ENCODE measurements around the gene LPIN3. TPM values are rescaled to one million over a fixed set of nuclear protein-coding genes. Genes with fewer than 3 reads are reported as not detected.

LPIN3 gene
- total and polyA plus RNA-seq, 12 donors = 11.1 to 45.5 (median 18.2) TPM

GRCh38 chr20:41371371-41371770 lies 30.8 kb downstream of the LPIN3 start:
- no peak for ATAC-seq
- intact Hi-C loops (cut with DNase I) = no loop called here
- no peak for TF ChIP-seq CTCF (IDR thresholded peaks at IDR 0.05)
- Histone ChIP-seq H3K27ac (no peak overlapping the region), H3K9me3 (peaks cover 0 to 8% (median 0%) of the 10 kb centered on the region in 11 donors), H3K4me3 (no peak overlapping the region), H3K4me1 (peaks cover 0 to 5% (median 0%) of the 10 kb centered on the region in 9 donors), H3K27me3 (peaks cover 0 to 33% (median 10%) of the 10 kb centered on the region in 7 donors), H3K36me3 (no peaks in the 10 kb centered on the region)
- 92 to 97% methylated on average over 4 of the region's 4 CpGs for WGBS, 2 donors
- no peak for DNase-seq

GRCh38 chr20:41373251-41373783 lies 32.7 kb downstream of the LPIN3 start:
- Histone ChIP-seq H3K9me3 (peaks cover 0 to 8% (median 0%) of the 10 kb centered on the region in 11 donors), H3K4me1 (no peaks in the 10 kb centered on the region), H3K36me3 (no peaks in the 10 kb centered on the region), H3K27ac (no peak overlapping the region), H3K4me3 (no peak overlapping the region), H3K27me3 (peaks cover 0 to 27% (median 0%) of the 10 kb centered on the region in 7 donors)
- DNase-seq (no peak), ATAC-seq (peak in 1 of 8 donors; percentile 13)
- intact Hi-C loops (cut with DNase I) = no loop called here
- TF ChIP-seq CTCF (IDR thresholded peaks at IDR 0.05) = no peak
- WGBS, 2 donors = 80 to 84% methylated on average over 11 of the region's 11 CpGs

DNA sequence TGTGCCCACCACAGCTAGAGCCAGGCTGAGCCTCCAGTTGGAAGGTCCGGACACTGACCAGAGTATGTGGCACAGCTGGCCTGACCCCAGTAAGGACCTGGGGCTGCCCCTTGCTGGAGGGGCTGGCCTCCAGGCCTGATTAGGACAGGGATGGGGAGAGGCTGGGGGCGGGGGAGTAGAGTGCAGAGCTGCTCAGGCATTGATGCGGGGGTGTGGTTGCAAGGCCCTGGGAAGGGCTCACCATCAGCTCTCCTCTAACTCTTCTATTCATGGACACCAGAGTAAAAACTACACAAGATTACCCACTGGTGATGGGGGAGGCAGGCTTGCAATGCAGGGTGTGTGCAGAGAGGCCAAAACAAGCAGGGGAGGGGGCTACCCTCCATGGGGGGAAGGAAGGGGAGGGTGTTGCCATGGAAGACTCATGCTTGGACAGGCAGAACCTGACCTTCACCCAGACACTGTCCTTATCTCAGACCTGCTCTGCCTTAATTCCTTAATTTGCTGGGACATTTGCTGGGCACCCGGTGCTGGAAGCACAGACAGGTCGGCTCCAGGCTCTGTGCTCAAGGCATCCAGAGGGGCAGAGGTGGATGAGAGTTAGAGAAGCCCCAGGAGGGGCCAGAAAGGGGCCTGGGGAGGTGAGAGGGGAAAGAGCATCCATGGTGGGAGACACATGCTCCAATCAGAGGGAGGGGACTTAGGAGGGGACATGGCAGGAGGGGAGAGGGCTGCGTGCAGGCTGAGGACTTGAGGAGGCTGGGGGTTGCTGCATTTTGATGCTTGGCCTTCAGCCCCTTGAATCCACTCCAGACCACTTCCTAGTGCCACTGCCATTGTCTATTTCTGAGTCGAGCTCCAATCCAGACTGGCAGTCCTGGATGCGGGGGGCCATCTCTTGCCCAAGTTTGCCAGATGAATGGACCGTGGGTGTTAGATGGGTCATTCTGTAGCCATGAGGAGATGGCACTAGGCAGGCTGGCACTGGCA lies 33.6 kb downstream of the LPIN3 start:
- no peaks in the 10 kb centered on the region for H3K4me1 ChIP-seq
- H3K27ac ChIP-seq = no peak overlapping the region
- intact Hi-C loops (cut with DNase I) = no loop called here
- H3K9me3 ChIP-seq = peaks cover 0 to 8% (median 0%) of the 10 kb centered on the region in 11 donors
- ATAC-seq (peak in 3 of 8 donors; percentile 20 to 38 (median 25)), DNase-seq (no peak)
- no peak overlapping the region for H3K4me3 ChIP-seq
- 83 to 91% methylated on average over 9 of the region's 9 CpGs for WGBS, 2 donors
- H3K36me3 ChIP-seq = no peaks in the 10 kb centered on the region
- no peak for TF ChIP-seq CTCF (IDR thresholded peaks at IDR 0.05)
- peaks cover 0 to 26% (median 0%) of the 10 kb centered on the region in 7 donors for H3K27me3 ChIP-seq

DNA sequence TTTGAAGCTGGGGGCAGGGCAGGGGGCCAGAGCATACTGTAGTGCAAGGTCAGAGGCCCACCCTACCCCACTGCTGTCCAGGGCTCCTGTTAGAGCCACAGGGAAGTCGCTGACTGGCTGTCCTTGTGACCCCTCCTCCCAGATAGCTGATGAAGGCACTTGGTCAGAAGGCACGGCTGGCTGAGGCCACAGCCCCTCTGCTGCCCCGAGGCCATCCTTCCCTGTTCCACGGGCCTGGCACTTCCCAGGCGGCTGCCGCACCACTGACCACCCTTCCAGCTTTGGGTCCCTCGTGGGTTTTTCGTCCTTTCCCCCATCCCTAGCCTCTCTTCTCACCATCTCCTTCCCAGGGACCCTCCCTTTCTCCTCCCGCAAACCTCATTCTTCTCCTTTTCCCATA lies 35.2 kb downstream of the LPIN3 start:
- intact Hi-C loops (cut with DNase I) = no loop called here
- no peaks in the 10 kb centered on the region for H3K4me1 ChIP-seq
- no peak overlapping the region for H3K27ac ChIP-seq
- WGBS, 2 donors = 87% methylated on average over 9 of the region's 9 CpGs
- no peak overlapping the region for H3K4me3 ChIP-seq
- ATAC-seq (no peak), DNase-seq (no peak)
- no peaks in the 10 kb centered on the region for H3K36me3 ChIP-seq
- H3K27me3 ChIP-seq = peaks cover 0 to 26% (median 0%) of the 10 kb centered on the region in 7 donors
- TF ChIP-seq CTCF (IDR thresholded peaks at IDR 0.05) = no peak
- peaks cover 0 to 8% (median 0%) of the 10 kb centered on the region in 11 donors for H3K9me3 ChIP-seq
